SK-N-SH (cell line): ENCODE results near the gene ROM1. TPM values are rescaled to one million over a fixed set of nuclear protein-coding genes. Genes with fewer than 3 reads are reported as not detected.

Experiments used
- CTCF ChIA-PET: fragments of 300-600, 350-600 bp; formaldehyde crosslinking; extraction: SDS; loops from one replicate; lab custom pipeline; 2021; lab: Yijun Ruan, JAX
- POLR2A ChIA-PET: fragments of 350-600 bp; sonication (Branson Sonifier 250); formaldehyde crosslinking; extraction: SDS; loops from one replicate; lab custom pipeline; 2020; ENCODE audit warnings: antibody characterized with exemption, inconsistent platforms; lab: Yijun Ruan, JAX
- DNase-seq: peaks from one replicate; pipeline ENCODE4 v3.0.0; 2012
- H2AFZ ChIP-seq: fragments of 200-600 bp; sonication (generic); 2 replicates; pipeline ENCODE4 v1.8.1; 2016; ENCODE audit warnings: antibody characterized with exemption, mild to moderate bottlenecking, low read depth
- H3F3A ChIP-seq: fragments of 200-600 bp; sonication (generic); replicated peaks from 2 replicates; pipeline ENCODE3; 2016; ENCODE audit warnings: antibody characterized with exemption, mild to moderate bottlenecking; ENCODE audit not compliant: insufficient read depth
- H3K27ac ChIP-seq, 2 experiments: fragments of 200-500 bp in 1 of 2; fragments of 200-600 bp in 1 of 2; sonication (Bioruptor generic) in 1 of 2; sonication (generic), shearing (Covaris generic) in 1 of 2; 2 replicates each; pipeline versions ENCODE4 v1.5.1 to v1.6.1; 2014 to 2016; ENCODE audit warnings: low read depth in 2 of 2, inconsistent platforms in 1 of 2, low read length in 1 of 2, mild to moderate bottlenecking in 1 of 2, mixed read lengths in 1 of 2
- H3K27me3 ChIP-seq: fragments of 200-600 bp; sonication (generic), shearing (Covaris generic); 2 replicates; pipeline ENCODE4 v1.6.1; 2016; ENCODE audit warnings: mixed run types; ENCODE audit not compliant: insufficient read depth
- H3K36me3 ChIP-seq, 2 experiments: fragments of 200-500 bp in 1 of 2; fragments of 200-600 bp in 1 of 2; sonication (Bioruptor generic) in 1 of 2; sonication (generic) in 1 of 2; replicated peaks in 1 of 2; 2 replicates each; pipeline versions ENCODE3 to v1.5.1; 2014 to 2016; ENCODE audit warnings: low read length in 1 of 2, mild to moderate bottlenecking in 1 of 2; ENCODE audit not compliant: insufficient read depth in 2 of 2, control insufficient read depth in 1 of 2
- H3K4me1 ChIP-seq, 2 experiments: fragments of 200-500 bp in 1 of 2; fragments of 200-600 bp in 1 of 2; sonication (Bioruptor generic) in 1 of 2; sonication (generic), shearing (Covaris generic) in 1 of 2; 2 replicates each; pipeline versions ENCODE4 v1.5.1 to v1.6.1; 2014 to 2016; ENCODE audit warnings: low read depth in 1 of 2, low read length in 1 of 2, mixed run types in 1 of 2; ENCODE audit not compliant: insufficient read depth in 2 of 2, control insufficient read depth in 1 of 2
- H3K4me2 ChIP-seq: fragments of 200-600 bp; sonication (generic), shearing (Covaris generic); 2 replicates; pipeline ENCODE4 v1.6.1; 2017; ENCODE audit warnings: mixed run types
- H3K4me3 ChIP-seq, 2 experiments: fragments of 200-500 bp in 1 of 2; fragments of 200-600 bp in 1 of 2; sonication (Bioruptor generic) in 1 of 2; sonication (generic), shearing (Covaris generic) in 1 of 2; 2 replicates each; pipeline versions ENCODE4 v1.5.1 to v1.8.1; 2014 to 2016; ENCODE audit warnings: low read depth in 2 of 2, inconsistent platforms in 1 of 2, low read length in 1 of 2, mild to moderate bottlenecking in 1 of 2, mixed read lengths in 1 of 2, moderate library complexity in 1 of 2
- H3K79me2 ChIP-seq: fragments of 200-600 bp; sonication (generic); 2 replicates; pipeline ENCODE4 v1.8.1; 2017; ENCODE audit warnings: mild to moderate bottlenecking; ENCODE audit not compliant: insufficient read depth
- H3K9ac ChIP-seq: fragments of 200-600 bp; sonication (generic); 2 replicates; pipeline ENCODE4 v1.6.1; 2017; ENCODE audit warnings: mixed run types
- H3K9me2 ChIP-seq: fragments of 200-600 bp; sonication (generic); 2 replicates; pipeline ENCODE4 v1.6.1; 2017; ENCODE audit warnings: mixed run types
- H3K9me3 ChIP-seq: fragments of 200-600 bp; sonication (generic); 2 replicates; pipeline ENCODE4 v1.6.1; 2017; ENCODE audit warnings: mixed run types, mild to moderate bottlenecking, moderate library complexity
- H4K20me1 ChIP-seq: fragments of 200-600 bp; sonication (generic); 2 replicates; pipeline ENCODE4 v1.6.1; 2017; ENCODE audit warnings: mild to moderate bottlenecking, mixed run types; ENCODE audit not compliant: insufficient read depth
- CHD2 ChIP-seq: fragments of 150-350 bp; IDR thresholded peaks from 2 replicates; pipeline ENCODE4 v1.6.1; 2018; ENCODE audit warnings: low read length; ENCODE audit not compliant: partially characterized antibody
- EZH2phosphoT487 ChIP-seq: fragments of 200-600 bp; sonication (generic); IDR thresholded peaks from 2 replicates; pipeline ENCODE4 v1.6.1; 2017; ENCODE audit warnings: low read depth, mixed run types, mild to moderate bottlenecking, antibody characterized with exemption, moderate library complexity, borderline replicate concordance
- FOXJ3 ChIP-seq: sonication (generic); formaldehyde crosslinking; IDR thresholded peaks from 2 replicates; pipeline ENCODE4 v1.5.1; 2020; ENCODE audit warnings: mild to moderate bottlenecking, missing genetic modification reagents
- GABPA ChIP-seq: IDR thresholded peaks from 2 replicates; pipeline ENCODE4 v1.4.0; 2012; ENCODE audit warnings: low read depth, mild to moderate bottlenecking
- GATA2 ChIP-seq: sonication (generic); formaldehyde crosslinking; IDR thresholded peaks from 2 replicates; pipeline ENCODE4 v1.5.0; 2020; ENCODE audit warnings: mild to moderate bottlenecking, missing genetic modification reagents
- JUND ChIP-seq: IDR thresholded peaks from 2 replicates; pipeline ENCODE4 v1.4.0; 2012
- MEF2A ChIP-seq: IDR thresholded peaks from 2 replicates; pipeline ENCODE4 v1.4.0; 2012; ENCODE audit warnings: low read depth, borderline replicate concordance
- NRF1 ChIP-seq: IDR thresholded peaks from 2 replicates; pipeline ENCODE4 v1.6.1; 2012; ENCODE audit warnings: low read depth, mild to moderate bottlenecking, low read length
- RCOR1 ChIP-seq: fragments of 150-350 bp; IDR thresholded peaks from 2 replicates; pipeline ENCODE4 v1.6.1; 2017; ENCODE audit warnings: antibody characterized with exemption, low read length
- SIN3A ChIP-seq: IDR thresholded peaks from 2 replicates; pipeline ENCODE4 v1.6.1; 2012; ENCODE audit warnings: low read depth, mild to moderate bottlenecking, low read length, moderate library complexity, borderline replicate concordance
- SMC3 ChIP-seq: IDR thresholded peaks from 2 replicates; pipeline ENCODE4 v1.6.1; 2012; ENCODE audit warnings: low read depth, low read length, improper control_type of control experiment
- TCF12 ChIP-seq: IDR thresholded peaks from 2 replicates; pipeline ENCODE4 v1.4.0; 2012
- TEAD4 ChIP-seq: IDR thresholded peaks from 2 replicates; pipeline ENCODE4 v1.4.0; 2012; ENCODE audit warnings: mild to moderate bottlenecking, borderline replicate concordance; ENCODE audit not compliant: insufficient read depth
- YY1 ChIP-seq: IDR thresholded peaks from 2 replicates; pipeline ENCODE4 v1.4.0; 2012; ENCODE audit warnings: low read depth, mild to moderate bottlenecking
- WGBS: methylation state at CpG from one replicate; pipeline ENCODE4 v1.1.6; 2017; ENCODE audit warnings: low lambda C conversion rate; 5-methylcytosine and 5-hydroxymethylcytosine counted together
- polyA plus RNA-seq, 3 experiments: library from polyadenylated mRNA; depleted of rRNA; stranded (reverse); fragments of >200 nt; gene quantifications; 2 replicates each; pipeline ENCODE4 v1.2.3, GENCODE V29; 2012
- TF ChIP-seq, protein P1 (sequence below): IDR thresholded peaks from 2 replicates; pipeline ENCODE4 v1.4.0; 2012; ENCODE audit warnings: low read depth, borderline replicate concordance
- TF ChIP-seq, protein P2 (sequence below): IDR thresholded peaks from 2 replicates; pipeline ENCODE4 v1.6.1; 2012; ENCODE audit warnings: mild to moderate bottlenecking, low read depth, low read length, moderate library complexity
- TF ChIP-seq, protein P3 (sequence below): fragments of 150-350 bp; IDR thresholded peaks from 2 replicates; pipeline ENCODE4 v1.6.1; 2016; ENCODE audit warnings: mild to moderate bottlenecking, low read depth, low read length
- TF ChIP-seq, protein P4 (sequence below): IDR thresholded peaks from 2 replicates; pipeline ENCODE4 v1.4.0; 2012; ENCODE audit warnings: low read depth
- TF ChIP-seq, protein P5 (sequence below): fragments of 200-600 bp; sonication (generic); IDR thresholded peaks from 2 replicates; pipeline ENCODE4 v1.6.1; 2017; ENCODE audit warnings: antibody characterized with exemption, mild to moderate bottlenecking, moderate library complexity

ROM1 gene
- polyA plus RNA-seq, 1 of the 3 experiments (the other 2 are of a cell fraction): 7.3 TPM

DNA sequence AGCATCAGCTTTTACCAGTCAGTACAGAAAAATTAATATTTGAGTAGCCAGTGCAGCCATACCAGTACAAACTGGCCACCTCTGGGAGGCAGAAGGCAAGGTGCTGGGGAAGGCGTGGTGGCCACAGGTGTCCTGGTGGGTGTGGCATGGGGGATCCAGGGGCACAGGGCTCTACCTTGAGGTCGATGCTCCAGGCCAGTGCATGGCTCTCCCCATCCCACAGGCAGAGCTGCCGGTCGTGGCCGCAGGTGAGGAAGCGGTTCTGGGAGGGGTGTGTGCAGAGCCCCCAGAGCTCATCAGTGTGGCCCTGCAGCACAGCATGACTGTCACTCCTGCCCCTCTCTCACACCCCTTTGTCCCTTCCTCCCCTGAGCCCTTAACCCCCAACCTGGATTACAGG, 7.6 kb upstream of the ROM1 start:
- no peak overlapping the region for H3K4me3 ChIP-seq
- no peaks in the 10 kb centered on the region for H3K9me3 ChIP-seq
- H3K79me2 ChIP-seq: peaks cover 16% of the 10 kb centered on the region
- ChIA-PET CTCF (no interaction called here), POLR2A (interaction anchor here (1.5 kb wide), 1 partner anchor 16 kb away, joined by 3 read pairs; no protein-coding TSS in a partner anchor)
- H2AFZ ChIP-seq: no peak overlapping the region
- H3K36me3 ChIP-seq: peaks cover 21 to 26% of the 10 kb centered on the region in 2 experiments
- H3K4me2 ChIP-seq: no peak overlapping the region
- H3K9me2 ChIP-seq: no peaks in the 10 kb centered on the region
- WGBS: 95% methylated on average over 4 of the region's 6 CpGs
- DNase-seq: no peak
- peaks cover 6% of the 10 kb centered on the region for H3F3A ChIP-seq
- H4K20me1 ChIP-seq: no peaks in the 10 kb centered on the region
- no peaks in the 10 kb centered on the region for H3K27me3 ChIP-seq
- H3K9ac ChIP-seq: no peak overlapping the region
- no peak overlapping the region for H3K27ac ChIP-seq
- peaks cover 0 to 6% of the 10 kb centered on the region in 2 experiments; a peak in 1 of 4 replicates for H3K4me1 ChIP-seq
- no peak for TF ChIP-seq GATA2 (CRISPR knock-in tag)
- TF ChIP-seq CHD2: no peak
- TF ChIP-seq JUND: no peak

DNA sequence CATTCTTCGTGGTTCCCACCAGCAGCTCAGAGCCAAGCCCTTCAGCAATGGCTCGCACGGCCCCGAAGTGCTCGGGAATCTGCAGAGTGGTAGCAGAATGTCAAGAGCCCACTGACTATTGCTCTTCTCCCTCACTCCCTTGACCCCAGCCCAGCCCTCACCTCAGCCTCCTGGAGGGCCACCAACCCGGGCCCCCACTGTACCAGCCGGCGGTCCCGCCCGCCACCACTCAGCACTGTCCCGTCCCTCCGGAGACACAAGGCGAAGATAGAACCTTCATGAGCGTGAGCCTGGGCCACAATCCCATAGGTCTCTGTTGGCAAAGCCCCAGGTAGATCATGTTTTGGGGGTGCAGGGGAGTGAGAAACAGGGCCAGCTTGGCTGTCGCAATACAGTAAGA, 7.2 kb upstream of the ROM1 start:
- H3K9ac ChIP-seq: no peak overlapping the region
- H3K27me3 ChIP-seq: no peaks in the 10 kb centered on the region
- WGBS: 96% methylated on average over 5 of the region's 15 CpGs
- no peak overlapping the region for H3K4me3 ChIP-seq
- H3K4me2 ChIP-seq: no peak overlapping the region
- no peaks in the 10 kb centered on the region for H3K9me3 ChIP-seq
- peaks cover 21 to 27% of the 10 kb centered on the region in 2 experiments for H3K36me3 ChIP-seq
- no peak for DNase-seq
- POLR2A ChIA-PET: interaction anchor here (0.7 to 1.5 kb wide), 2 partner anchors 15 to 124 kb away, joined by 3 to 5 read pairs; no protein-coding TSS in a partner anchor
- peaks cover 16% of the 10 kb centered on the region for H3K79me2 ChIP-seq
- H3K27ac ChIP-seq: no peak overlapping the region
- H3K4me1 ChIP-seq: peaks cover 0 to 9% of the 10 kb centered on the region in 2 experiments; a peak in 2 of 4 replicates
- H4K20me1 ChIP-seq: no peaks in the 10 kb centered on the region
- CTCF ChIA-PET: no interaction called here
- H2AFZ ChIP-seq: no peak overlapping the region
- H3K9me2 ChIP-seq: no peaks in the 10 kb centered on the region
- H3F3A ChIP-seq: peaks cover 6% of the 10 kb centered on the region
- TF ChIP-seq, protein P1, sequence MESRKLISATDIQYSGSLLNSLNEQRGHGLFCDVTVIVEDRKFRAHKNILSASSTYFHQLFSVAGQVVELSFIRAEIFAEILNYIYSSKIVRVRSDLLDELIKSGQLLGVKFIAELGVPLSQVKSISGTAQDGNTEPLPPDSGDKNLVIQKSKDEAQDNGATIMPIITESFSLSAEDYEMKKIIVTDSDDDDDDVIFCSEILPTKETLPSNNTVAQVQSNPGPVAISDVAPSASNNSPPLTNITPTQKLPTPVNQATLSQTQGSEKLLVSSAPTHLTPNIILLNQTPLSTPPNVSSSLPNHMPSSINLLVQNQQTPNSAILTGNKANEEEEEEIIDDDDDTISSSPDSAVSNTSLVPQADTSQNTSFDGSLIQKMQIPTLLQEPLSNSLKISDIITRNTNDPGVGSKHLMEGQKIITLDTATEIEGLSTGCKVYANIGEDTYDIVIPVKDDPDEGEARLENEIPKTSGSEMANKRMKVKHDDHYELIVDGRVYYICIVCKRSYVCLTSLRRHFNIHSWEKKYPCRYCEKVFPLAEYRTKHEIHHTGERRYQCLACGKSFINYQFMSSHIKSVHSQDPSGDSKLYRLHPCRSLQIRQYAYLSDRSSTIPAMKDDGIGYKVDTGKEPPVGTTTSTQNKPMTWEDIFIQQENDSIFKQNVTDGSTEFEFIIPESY: no peak
- no peak for TF ChIP-seq EZH2phosphoT487
- no peak for TF ChIP-seq MEF2A
- no peak for TF ChIP-seq SIN3A
- no peak for TF ChIP-seq TCF12
- no peak for TF ChIP-seq RCOR1
- TF ChIP-seq SMC3: no peak
- TF ChIP-seq, protein P2, sequence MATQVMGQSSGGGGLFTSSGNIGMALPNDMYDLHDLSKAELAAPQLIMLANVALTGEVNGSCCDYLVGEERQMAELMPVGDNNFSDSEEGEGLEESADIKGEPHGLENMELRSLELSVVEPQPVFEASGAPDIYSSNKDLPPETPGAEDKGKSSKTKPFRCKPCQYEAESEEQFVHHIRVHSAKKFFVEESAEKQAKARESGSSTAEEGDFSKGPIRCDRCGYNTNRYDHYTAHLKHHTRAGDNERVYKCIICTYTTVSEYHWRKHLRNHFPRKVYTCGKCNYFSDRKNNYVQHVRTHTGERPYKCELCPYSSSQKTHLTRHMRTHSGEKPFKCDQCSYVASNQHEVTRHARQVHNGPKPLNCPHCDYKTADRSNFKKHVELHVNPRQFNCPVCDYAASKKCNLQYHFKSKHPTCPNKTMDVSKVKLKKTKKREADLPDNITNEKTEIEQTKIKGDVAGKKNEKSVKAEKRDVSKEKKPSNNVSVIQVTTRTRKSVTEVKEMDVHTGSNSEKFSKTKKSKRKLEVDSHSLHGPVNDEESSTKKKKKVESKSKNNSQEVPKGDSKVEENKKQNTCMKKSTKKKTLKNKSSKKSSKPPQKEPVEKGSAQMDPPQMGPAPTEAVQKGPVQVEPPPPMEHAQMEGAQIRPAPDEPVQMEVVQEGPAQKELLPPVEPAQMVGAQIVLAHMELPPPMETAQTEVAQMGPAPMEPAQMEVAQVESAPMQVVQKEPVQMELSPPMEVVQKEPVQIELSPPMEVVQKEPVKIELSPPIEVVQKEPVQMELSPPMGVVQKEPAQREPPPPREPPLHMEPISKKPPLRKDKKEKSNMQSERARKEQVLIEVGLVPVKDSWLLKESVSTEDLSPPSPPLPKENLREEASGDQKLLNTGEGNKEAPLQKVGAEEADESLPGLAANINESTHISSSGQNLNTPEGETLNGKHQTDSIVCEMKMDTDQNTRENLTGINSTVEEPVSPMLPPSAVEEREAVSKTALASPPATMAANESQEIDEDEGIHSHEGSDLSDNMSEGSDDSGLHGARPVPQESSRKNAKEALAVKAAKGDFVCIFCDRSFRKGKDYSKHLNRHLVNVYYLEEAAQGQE: no peak
- TF ChIP-seq GABPA: no peak
- TF ChIP-seq NRF1: no peak
- TF ChIP-seq, protein P3, sequence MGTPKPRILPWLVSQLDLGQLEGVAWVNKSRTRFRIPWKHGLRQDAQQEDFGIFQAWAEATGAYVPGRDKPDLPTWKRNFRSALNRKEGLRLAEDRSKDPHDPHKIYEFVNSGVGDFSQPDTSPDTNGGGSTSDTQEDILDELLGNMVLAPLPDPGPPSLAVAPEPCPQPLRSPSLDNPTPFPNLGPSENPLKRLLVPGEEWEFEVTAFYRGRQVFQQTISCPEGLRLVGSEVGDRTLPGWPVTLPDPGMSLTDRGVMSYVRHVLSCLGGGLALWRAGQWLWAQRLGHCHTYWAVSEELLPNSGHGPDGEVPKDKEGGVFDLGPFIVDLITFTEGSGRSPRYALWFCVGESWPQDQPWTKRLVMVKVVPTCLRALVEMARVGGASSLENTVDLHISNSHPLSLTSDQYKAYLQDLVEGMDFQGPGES: no peak
- TF ChIP-seq, protein P4, sequence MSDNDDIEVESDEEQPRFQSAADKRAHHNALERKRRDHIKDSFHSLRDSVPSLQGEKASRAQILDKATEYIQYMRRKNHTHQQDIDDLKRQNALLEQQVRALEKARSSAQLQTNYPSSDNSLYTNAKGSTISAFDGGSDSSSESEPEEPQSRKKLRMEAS: no peak
- TF ChIP-seq GATA2 (CRISPR knock-in tag): no peak
- TF ChIP-seq YY1: no peak
- TF ChIP-seq, protein P5, sequence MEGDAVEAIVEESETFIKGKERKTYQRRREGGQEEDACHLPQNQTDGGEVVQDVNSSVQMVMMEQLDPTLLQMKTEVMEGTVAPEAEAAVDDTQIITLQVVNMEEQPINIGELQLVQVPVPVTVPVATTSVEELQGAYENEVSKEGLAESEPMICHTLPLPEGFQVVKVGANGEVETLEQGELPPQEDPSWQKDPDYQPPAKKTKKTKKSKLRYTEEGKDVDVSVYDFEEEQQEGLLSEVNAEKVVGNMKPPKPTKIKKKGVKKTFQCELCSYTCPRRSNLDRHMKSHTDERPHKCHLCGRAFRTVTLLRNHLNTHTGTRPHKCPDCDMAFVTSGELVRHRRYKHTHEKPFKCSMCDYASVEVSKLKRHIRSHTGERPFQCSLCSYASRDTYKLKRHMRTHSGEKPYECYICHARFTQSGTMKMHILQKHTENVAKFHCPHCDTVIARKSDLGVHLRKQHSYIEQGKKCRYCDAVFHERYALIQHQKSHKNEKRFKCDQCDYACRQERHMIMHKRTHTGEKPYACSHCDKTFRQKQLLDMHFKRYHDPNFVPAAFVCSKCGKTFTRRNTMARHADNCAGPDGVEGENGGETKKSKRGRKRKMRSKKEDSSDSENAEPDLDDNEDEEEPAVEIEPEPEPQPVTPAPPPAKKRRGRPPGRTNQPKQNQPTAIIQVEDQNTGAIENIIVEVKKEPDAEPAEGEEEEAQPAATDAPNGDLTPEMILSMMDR: no peak
- TF ChIP-seq TEAD4: no peak
- TF ChIP-seq FOXJ3 (CRISPR knock-in tag): no peak
- no peak for TF ChIP-seq CHD2
